Liver (tissue), 9 donors: ENCODE results near the gene PTCD3. TPM values are rescaled to one million over a fixed set of nuclear protein-coding genes. Genes with fewer than 3 reads are reported as not detected.

Experiments
- DNase-seq: peaks from one replicate; pipeline ENCODE4 v3.0.0-alpha.2; 2017; ENCODE audit warnings: low spot score
- H3K27ac ChIP-seq, 2 donors: one replicate each; pipeline ENCODE4 v1.7.0; 2013; ENCODE audit warnings: inconsistent platforms in 2 of 2, low read length in 2 of 2, control low read depth in 1 of 2, low read depth in 1 of 2, mild to moderate bottlenecking in 1 of 2
- H3K27me3 ChIP-seq, 4 donors: one replicate each; pipeline versions ENCODE4 v1.6.1 to v1.7.0; 2013; ENCODE audit warnings: low read length in 3 of 4, inconsistent platforms in 1 of 4, mild to moderate bottlenecking in 1 of 4, moderate library complexity in 1 of 4; ENCODE audit not compliant: control insufficient read depth in 4 of 4, insufficient read depth in 4 of 4
- H3K36me3 ChIP-seq, 4 donors: one replicate each; pipeline versions ENCODE4 v1.6.1 to v1.7.0; 2013; ENCODE audit warnings: low read length in 3 of 4, mild to moderate bottlenecking in 3 of 4, low read depth in 1 of 4, moderate library complexity in 1 of 4; ENCODE audit not compliant: control insufficient read depth in 4 of 4, insufficient read depth in 3 of 4
- H3K4me1 ChIP-seq, 4 donors: one replicate each; pipeline versions ENCODE4 v1.6.1 to v1.7.0; 2013; ENCODE audit warnings: low read length in 3 of 4, mild to moderate bottlenecking in 3 of 4, moderate library complexity in 1 of 4; ENCODE audit not compliant: control insufficient read depth in 4 of 4, insufficient read depth in 4 of 4
- H3K4me3 ChIP-seq, 3 donors: one replicate each; pipeline versions ENCODE4 v1.6.1 to v1.7.0; 2013; ENCODE audit warnings: low read length in 3 of 3, control low read depth in 1 of 3, low read depth in 1 of 3, mild to moderate bottlenecking in 1 of 3
- H3K9ac ChIP-seq, 2 donors: one replicate each; pipeline ENCODE4 v1.7.0; 2013; ENCODE audit warnings: low read length in 2 of 2, mild to moderate bottlenecking in 2 of 2, moderate library complexity in 2 of 2, control low read depth in 1 of 2, low read depth in 1 of 2
- H3K9me3 ChIP-seq, 4 donors: one replicate each; pipeline versions ENCODE4 v1.6.1 to v1.7.0; 2013; ENCODE audit warnings: low read length in 3 of 4; ENCODE audit not compliant: control insufficient read depth in 4 of 4
- ATF3 ChIP-seq: IDR thresholded peaks from 2 replicates; pipeline ENCODE4 v1.6.1; 2016; ENCODE audit warnings: antibody characterized with exemption
- EGR1 ChIP-seq, 2 donors: IDR thresholded peaks; 2 replicates each; pipeline ENCODE4 v1.6.1; 2016 to 2018; ENCODE audit warnings: antibody characterized with exemption in 2 of 2, low read depth in 2 of 2
- FOXA1 ChIP-seq: IDR thresholded peaks from 2 replicates; pipeline ENCODE4 v1.6.1; 2016; ENCODE audit warnings: antibody characterized with exemption
- FOXA2 ChIP-seq: IDR thresholded peaks from 2 replicates; pipeline ENCODE4 v1.6.1; 2016; ENCODE audit warnings: antibody characterized with exemption
- GABPA ChIP-seq, 2 donors: IDR thresholded peaks in 1 of 2; conservative IDR thresholded peaks in 1 of 2; 2 replicates each; pipeline ENCODE4 v1.6.1; 2016; ENCODE audit warnings: antibody characterized with exemption in 2 of 2, mild to moderate bottlenecking in 1 of 2, moderate library complexity in 1 of 2
- HNF4A ChIP-seq, 2 donors: conservative IDR thresholded peaks; 2 replicates each; pipeline ENCODE4 v1.6.1; 2016; ENCODE audit warnings: antibody characterized with exemption in 2 of 2, mild to moderate bottlenecking in 2 of 2
- HNF4G ChIP-seq: IDR thresholded peaks from 2 replicates; pipeline ENCODE4 v1.6.1; 2016; ENCODE audit warnings: antibody characterized with exemption
- JUND ChIP-seq, 2 donors: IDR thresholded peaks; 2 replicates each; pipeline ENCODE4 v1.6.1; 2016; ENCODE audit warnings: antibody characterized with exemption in 2 of 2
- MAX ChIP-seq: IDR thresholded peaks from 2 replicates; pipeline ENCODE4 v1.6.1; 2016; ENCODE audit warnings: antibody characterized with exemption
- RAD21 ChIP-seq, 2 donors: IDR thresholded peaks; 2 replicates each; pipeline ENCODE4 v1.6.1; 2016; ENCODE audit warnings: antibody characterized with exemption in 2 of 2, mild to moderate bottlenecking in 2 of 2
- RXRA ChIP-seq, 2 donors: IDR thresholded peaks; 2 replicates each; pipeline ENCODE4 v1.6.1; 2017 to 2018; ENCODE audit warnings: antibody characterized with exemption in 2 of 2, mild to moderate bottlenecking in 1 of 2
- SP1 ChIP-seq: IDR thresholded peaks from 2 replicates; pipeline ENCODE4 v1.6.1; 2018; ENCODE audit warnings: antibody characterized with exemption, mild to moderate bottlenecking
- TAF1 ChIP-seq: conservative IDR thresholded peaks from 2 replicates; pipeline ENCODE4 v1.6.1; 2016; ENCODE audit warnings: antibody characterized with exemption, mild to moderate bottlenecking
- YY1 ChIP-seq: IDR thresholded peaks from 2 replicates; pipeline ENCODE4 v1.6.1; 2016; ENCODE audit warnings: antibody characterized with exemption, mild to moderate bottlenecking
- WGBS: extraction: QIAGEN DNeasy Blood & Tissue Kit; methylation state at CpG from one replicate; pipeline ENCODE4 v1.1.7; 2013; 5-methylcytosine and 5-hydroxymethylcytosine counted together
- polyA plus RNA-seq, 2 donors: library from polyadenylated mRNA; stranded (reverse) in 1 of 2; unstranded in 1 of 2; fragments of 200-250 nt in 1 of 2; fragments of >200 nt in 1 of 2; fragmentation: Nextera tagmentation in 1 of 2; extraction: Ambion mirVana in 1 of 2; gene quantifications; one replicate each; pipeline versions ENCODE4 v1.2.1 to v1.2.3, GENCODE V29; 2013 to 2015
- total RNA-seq, 2 donors: library from RNA; depleted of rRNA; stranded (reverse); fragments of >200 nt; gene quantifications; one replicate each; pipeline ENCODE4 v1.2.3, GENCODE V29; 2014
- TF ChIP-seq, protein P1 (sequence below): IDR thresholded peaks from 2 replicates; pipeline ENCODE4 v1.6.1; 2016; ENCODE audit warnings: antibody characterized with exemption
- TF ChIP-seq, protein P2 (sequence below): fragments of 150-350 bp; IDR thresholded peaks from 2 replicates; pipeline ENCODE4 v1.5.1; 2017; ENCODE audit warnings: improper control_type of control experiment, low read depth, low read length; ENCODE audit not compliant: missing input control
- TF ChIP-seq, protein P3 (sequence below): IDR thresholded peaks from 2 replicates; pipeline ENCODE4 v1.6.1; 2016; ENCODE audit warnings: antibody characterized with exemption, mild to moderate bottlenecking
- donor health status: healthy.
- donor health status: healthy.
- donor health status: healthy.
- donor health status: healthy.
- donor health status: healthy.

PTCD3 gene
- total and polyA plus RNA-seq, 4 donors, result 25.5 to 74.6 (median 45.2) TPM

- Histone ChIP-seq H3K9ac (no peak overlapping the region), H3K9me3 (no peaks in the 10 kb centered on the region), H3K4me1 (peaks cover 8 to 17% (median 13%) of the 10 kb centered on the region in 4 donors), H3K27me3 (no peaks in the 10 kb centered on the region), H3K4me3 (no peak overlapping the region), H3K36me3 (peaks cover 0 to 3% (median under 1%) of the 10 kb centered on the region in 4 donors), H3K27ac (no peak overlapping the region)
- DNase-seq, result no peak
- TF ChIP-seq MAX (no peak), GABPA (IDR thresholded peaks at IDR 0.05 in 1 of 2, conservative IDR thresholded peaks at IDR 0.05 in 1 of 2) (no peak), FOXA1 (no peak), TAF1 (no peak), HNF4A (conservative IDR thresholded peaks at IDR 0.05) (no peak), YY1 (no peak), JUND (IDR thresholded peaks at IDR 0.05) (no peak)
- TF ChIP-seq, protein P1, sequence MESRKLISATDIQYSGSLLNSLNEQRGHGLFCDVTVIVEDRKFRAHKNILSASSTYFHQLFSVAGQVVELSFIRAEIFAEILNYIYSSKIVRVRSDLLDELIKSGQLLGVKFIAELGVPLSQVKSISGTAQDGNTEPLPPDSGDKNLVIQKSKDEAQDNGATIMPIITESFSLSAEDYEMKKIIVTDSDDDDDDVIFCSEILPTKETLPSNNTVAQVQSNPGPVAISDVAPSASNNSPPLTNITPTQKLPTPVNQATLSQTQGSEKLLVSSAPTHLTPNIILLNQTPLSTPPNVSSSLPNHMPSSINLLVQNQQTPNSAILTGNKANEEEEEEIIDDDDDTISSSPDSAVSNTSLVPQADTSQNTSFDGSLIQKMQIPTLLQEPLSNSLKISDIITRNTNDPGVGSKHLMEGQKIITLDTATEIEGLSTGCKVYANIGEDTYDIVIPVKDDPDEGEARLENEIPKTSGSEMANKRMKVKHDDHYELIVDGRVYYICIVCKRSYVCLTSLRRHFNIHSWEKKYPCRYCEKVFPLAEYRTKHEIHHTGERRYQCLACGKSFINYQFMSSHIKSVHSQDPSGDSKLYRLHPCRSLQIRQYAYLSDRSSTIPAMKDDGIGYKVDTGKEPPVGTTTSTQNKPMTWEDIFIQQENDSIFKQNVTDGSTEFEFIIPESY, result no peak
These were observed 80.4 kb downstream of the PTCD3 start for GRCh38 chr2:86186431-86186830.

DNA sequence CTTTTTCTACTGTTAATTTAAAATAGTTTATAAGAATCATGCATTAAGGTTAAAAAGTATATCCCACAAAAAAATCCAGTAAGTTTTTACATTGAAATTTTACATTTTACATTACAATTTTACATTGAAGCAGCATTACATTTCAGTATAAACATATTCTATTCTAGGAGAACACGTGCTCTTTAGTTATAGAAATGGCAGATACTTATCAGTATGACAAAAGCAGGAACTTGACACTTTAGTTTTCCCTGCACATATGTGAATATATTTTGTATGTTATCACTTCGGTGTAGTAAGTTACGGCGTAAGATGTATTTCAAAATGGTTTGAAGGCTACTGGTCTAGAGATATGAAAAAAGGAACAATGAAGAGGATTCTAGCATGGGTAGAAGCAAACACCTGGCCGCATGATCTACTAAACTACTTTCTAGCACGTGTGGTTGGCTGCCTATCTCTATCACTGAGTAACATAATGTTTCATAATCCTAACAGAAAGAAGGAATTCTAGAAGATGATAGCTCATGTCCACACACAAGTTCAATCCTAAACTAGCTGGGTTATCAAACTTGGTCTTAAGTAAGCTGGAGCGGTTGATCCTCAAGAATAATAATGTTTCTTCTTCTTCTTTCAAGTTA lies 83.9 kb downstream of the PTCD3 start:
- no peaks in the 10 kb centered on the region for H3K27me3 ChIP-seq
- H3K4me3 ChIP-seq, result no peak overlapping the region
- DNase-seq, result no peak
- peaks cover 11 to 31% (median 22%) of the 10 kb centered on the region in 4 donors for H3K4me1 ChIP-seq
- WGBS, result 83% methylated on average over 7 of the region's 7 CpGs
- H3K9ac ChIP-seq, result no peak overlapping the region
- peaks cover 0 to 3% (median under 1%) of the 10 kb centered on the region in 4 donors for H3K36me3 ChIP-seq
- TF ChIP-seq, protein P2, sequence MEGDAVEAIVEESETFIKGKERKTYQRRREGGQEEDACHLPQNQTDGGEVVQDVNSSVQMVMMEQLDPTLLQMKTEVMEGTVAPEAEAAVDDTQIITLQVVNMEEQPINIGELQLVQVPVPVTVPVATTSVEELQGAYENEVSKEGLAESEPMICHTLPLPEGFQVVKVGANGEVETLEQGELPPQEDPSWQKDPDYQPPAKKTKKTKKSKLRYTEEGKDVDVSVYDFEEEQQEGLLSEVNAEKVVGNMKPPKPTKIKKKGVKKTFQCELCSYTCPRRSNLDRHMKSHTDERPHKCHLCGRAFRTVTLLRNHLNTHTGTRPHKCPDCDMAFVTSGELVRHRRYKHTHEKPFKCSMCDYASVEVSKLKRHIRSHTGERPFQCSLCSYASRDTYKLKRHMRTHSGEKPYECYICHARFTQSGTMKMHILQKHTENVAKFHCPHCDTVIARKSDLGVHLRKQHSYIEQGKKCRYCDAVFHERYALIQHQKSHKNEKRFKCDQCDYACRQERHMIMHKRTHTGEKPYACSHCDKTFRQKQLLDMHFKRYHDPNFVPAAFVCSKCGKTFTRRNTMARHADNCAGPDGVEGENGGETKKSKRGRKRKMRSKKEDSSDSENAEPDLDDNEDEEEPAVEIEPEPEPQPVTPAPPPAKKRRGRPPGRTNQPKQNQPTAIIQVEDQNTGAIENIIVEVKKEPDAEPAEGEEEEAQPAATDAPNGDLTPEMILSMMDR, result no peak
- TF ChIP-seq GABPA (IDR thresholded peaks at IDR 0.05 in 1 of 2, conservative IDR thresholded peaks at IDR 0.05 in 1 of 2) (no peak), YY1 (no peak), HNF4A (conservative IDR thresholded peaks at IDR 0.05) (no peak), RAD21 (IDR thresholded peaks at IDR 0.05) (no peak), RXRA (IDR thresholded peaks at IDR 0.05) (no peak), FOXA1 (no peak), EGR1 (IDR thresholded peaks at IDR 0.05; ENCODE audit: low read depth in 2 of 2) (no peak), MAX (no peak), TAF1 (no peak), ATF3 (no peak), JUND (IDR thresholded peaks at IDR 0.05) (no peak), FOXA2 (no peak), SP1 (no peak), HNF4G (no peak)
- TF ChIP-seq, protein P3, sequence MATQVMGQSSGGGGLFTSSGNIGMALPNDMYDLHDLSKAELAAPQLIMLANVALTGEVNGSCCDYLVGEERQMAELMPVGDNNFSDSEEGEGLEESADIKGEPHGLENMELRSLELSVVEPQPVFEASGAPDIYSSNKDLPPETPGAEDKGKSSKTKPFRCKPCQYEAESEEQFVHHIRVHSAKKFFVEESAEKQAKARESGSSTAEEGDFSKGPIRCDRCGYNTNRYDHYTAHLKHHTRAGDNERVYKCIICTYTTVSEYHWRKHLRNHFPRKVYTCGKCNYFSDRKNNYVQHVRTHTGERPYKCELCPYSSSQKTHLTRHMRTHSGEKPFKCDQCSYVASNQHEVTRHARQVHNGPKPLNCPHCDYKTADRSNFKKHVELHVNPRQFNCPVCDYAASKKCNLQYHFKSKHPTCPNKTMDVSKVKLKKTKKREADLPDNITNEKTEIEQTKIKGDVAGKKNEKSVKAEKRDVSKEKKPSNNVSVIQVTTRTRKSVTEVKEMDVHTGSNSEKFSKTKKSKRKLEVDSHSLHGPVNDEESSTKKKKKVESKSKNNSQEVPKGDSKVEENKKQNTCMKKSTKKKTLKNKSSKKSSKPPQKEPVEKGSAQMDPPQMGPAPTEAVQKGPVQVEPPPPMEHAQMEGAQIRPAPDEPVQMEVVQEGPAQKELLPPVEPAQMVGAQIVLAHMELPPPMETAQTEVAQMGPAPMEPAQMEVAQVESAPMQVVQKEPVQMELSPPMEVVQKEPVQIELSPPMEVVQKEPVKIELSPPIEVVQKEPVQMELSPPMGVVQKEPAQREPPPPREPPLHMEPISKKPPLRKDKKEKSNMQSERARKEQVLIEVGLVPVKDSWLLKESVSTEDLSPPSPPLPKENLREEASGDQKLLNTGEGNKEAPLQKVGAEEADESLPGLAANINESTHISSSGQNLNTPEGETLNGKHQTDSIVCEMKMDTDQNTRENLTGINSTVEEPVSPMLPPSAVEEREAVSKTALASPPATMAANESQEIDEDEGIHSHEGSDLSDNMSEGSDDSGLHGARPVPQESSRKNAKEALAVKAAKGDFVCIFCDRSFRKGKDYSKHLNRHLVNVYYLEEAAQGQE, result no peak
- TF ChIP-seq, protein P1, result no peak
- no peaks in the 10 kb centered on the region for H3K9me3 ChIP-seq
- H3K27ac ChIP-seq, result no peak overlapping the region
